Lower lobe of right lung (tissue), 2 donors: ENCODE data around the gene FASTK. TPM values are rescaled to one million over a fixed set of nuclear protein-coding genes. Genes with fewer than 3 reads are reported as not detected.
A peak's percentile ranks its signal among the peaks of the same experiment; 100 is the strongest.

Source experiments
- ATAC-seq, 2 donors: fragments of 200-7000 bp; cut with Tn5 transposase; one replicate each; pipeline ENCODE4 v1.9.1; 2020 to 2022; ENCODE audit warnings: mild to moderate bottlenecking in 2 of 2, moderate library complexity in 2 of 2
- DNase-seq: peaks from one replicate; pipeline ENCODE4 v3.0.0-alpha.2; 2020
- H3K27ac ChIP-seq: fragments of 200-600 bp; one replicate; pipeline ENCODE4 v1.8.0; 2022
- H3K27me3 ChIP-seq: fragments of 200-600 bp; one replicate; pipeline ENCODE4 v1.8.0; 2022; ENCODE audit warnings: low read depth
- H3K36me3 ChIP-seq: fragments of 200-600 bp; one replicate; pipeline ENCODE4 v1.8.0; 2022; ENCODE audit warnings: mild to moderate bottlenecking
- H3K4me1 ChIP-seq: fragments of 200-600 bp; one replicate; pipeline ENCODE4 v1.8.0; 2022
- H3K4me3 ChIP-seq: fragments of 200-600 bp; one replicate; pipeline ENCODE4 v1.8.0; 2022; ENCODE audit warnings: mild to moderate bottlenecking
- H3K9me3 ChIP-seq: fragments of 200-600 bp; one replicate; pipeline ENCODE4 v1.8.0; 2022
- CTCF ChIP-seq: fragments of 200-600 bp; IDR thresholded peaks from one replicate; pipeline ENCODE4 v1.8.0; 2022; ENCODE audit warnings: antibody characterized with exemption, mild to moderate bottlenecking
- intact Hi-C: fragments of 100-400 bp; cut with DNase I; formaldehyde crosslinking; loops from one replicate; pipeline ENCODE4 v1.11.0; 2022
- total RNA-seq: library from RNA; stranded (reverse); fragmentation: NEBNext Ultra II Directional; extraction: Animal tissue kit (Norgen Biotek cat#: 25700); gene quantifications from one replicate; pipeline ENCODE4 v1.2.1, GENCODE V29; 2021
- donor health status: DM: no; HTN: yes; CAD: no; lungs with severe emphysema.

FASTK gene
- total RNA-seq, 1 donor from 2014 or later = 54.4 TPM

- peaks cover 86% of the 10 kb centered on the region for H3K36me3 ChIP-seq
- intact Hi-C loops = no loop called here
- H3K4me3 ChIP-seq = no peak overlapping the region
- no peak for ATAC-seq
- peaks cover 16% of the 10 kb centered on the region for H3K4me1 ChIP-seq
- DNase-seq = no peak
- H3K9me3 ChIP-seq = no peaks in the 10 kb centered on the region
- TF ChIP-seq CTCF = no peak
- H3K27me3 ChIP-seq = no peaks in the 10 kb centered on the region
- no peak overlapping the region for H3K27ac ChIP-seq
Observed at GRCh38 chr7:151121380-151122170, 41.0 kb upstream of the FASTK start.

GRCh38 chr7:151120896-151121295, 40.3 kb upstream of the FASTK start:
- DNase-seq (peak; percentile 39), ATAC-seq (no peak)
- intact Hi-C loops = no loop called here
- TF ChIP-seq CTCF = no peak
- Histone ChIP-seq H3K4me3 (no peak overlapping the region), H3K36me3 (peaks cover 85% of the 10 kb centered on the region), H3K9me3 (no peaks in the 10 kb centered on the region), H3K27ac (no peak overlapping the region), H3K27me3 (no peaks in the 10 kb centered on the region), H3K4me1 (peaks cover 15% of the 10 kb centered on the region)

- no peak for ATAC-seq
- intact Hi-C loops = no loop called here
- Histone ChIP-seq H3K4me1 (peaks cover 10% of the 10 kb centered on the region), H3K36me3 (peaks cover 81% of the 10 kb centered on the region), H3K27me3 (no peaks in the 10 kb centered on the region), H3K4me3 (no peak overlapping the region), H3K27ac (no peak overlapping the region), H3K9me3 (no peaks in the 10 kb centered on the region)
- no peak for DNase-seq
- no peak for TF ChIP-seq CTCF
Observed at GRCh38 chr7:151119902-151120301, 39.3 kb upstream of the FASTK start.

GRCh38 chr7:151119055-151119415, 38.4 kb upstream of the FASTK start:
- DNase-seq (no peak), ATAC-seq (no peak)
- no peak for TF ChIP-seq CTCF
- no peaks in the 10 kb centered on the region for H3K9me3 ChIP-seq
- no peak overlapping the region for H3K27ac ChIP-seq
- intact Hi-C loops = no loop called here
- H3K4me1 ChIP-seq = peaks cover 12% of the 10 kb centered on the region
- peaks cover 72% of the 10 kb centered on the region for H3K36me3 ChIP-seq
- H3K27me3 ChIP-seq = no peaks in the 10 kb centered on the region
- H3K4me3 ChIP-seq = no peak overlapping the region

- no peaks in the 10 kb centered on the region for H3K27me3 ChIP-seq
- H3K4me1 ChIP-seq = peaks cover 15% of the 10 kb centered on the region
- H3K4me3 ChIP-seq = no peak overlapping the region
- no peak for ATAC-seq
- no peaks in the 10 kb centered on the region for H3K9me3 ChIP-seq
- intact Hi-C loops = no loop called here
- DNase-seq = no peak
- H3K27ac ChIP-seq = no peak overlapping the region
- H3K36me3 ChIP-seq = peaks cover 66% of the 10 kb centered on the region
- no peak for TF ChIP-seq CTCF
Observed at GRCh38 chr7:151118108-151119054, 37.8 kb upstream of the FASTK start.
